ENCODE measurements around the gene XPR1. TPM values are rescaled to one million over a fixed set of nuclear protein-coding genes. Genes with fewer than 3 reads are reported as not detected.
"Not testable (repeated sequence)": the region's sequence is repeated elsewhere in the genome, so short reads cannot be mapped to it uniquely, and the experiment has no call there.

XPR1 gene
- total and polyA plus RNA-seq, 2 donors (not counting 3 experiments of a cell fraction or from before 2014, with no cell fraction given), result 23.9 to 26.7 TPM

- H3K9me1 ChIP-seq (replicated peaks; ENCODE audit: control insufficient read depth, extremely low read depth, insufficient read depth, low read length), result no peaks in the 10 kb centered on the region
- H4K20me1 ChIP-seq (replicated peaks; ENCODE audit: control insufficient read depth, extremely low read depth, insufficient read depth, low read length), result no peaks in the 10 kb centered on the region
- no peak overlapping the region for H3K4me2 ChIP-seq (ENCODE audit: insufficient read depth, low read length)
- no peak overlapping the region for H3K27ac ChIP-seq (ENCODE audit: insufficient read depth, low read depth, low read length)
- intact Hi-C loops (cut with micrococcal nuclease), result no loop called here
- dilution Hi-C loops (cut with MboI; ENCODE audit: extremely low pct_ligation_motif_present, low sequenced_read_pairs), result no loop called here
- no peak overlapping the region for H2AFZ ChIP-seq (ENCODE audit: low read depth, low read length)
- CTCF ChIA-PET, result interaction anchor here (0.9 to 1.5 kb wide), 2 partner anchors 9 to 10 kb away, joined by 3 to 4 read pairs; no protein-coding TSS in a partner anchor
- no peak for TF ChIP-seq FOS (IDR thresholded peaks at IDR 0.05; ENCODE audit: borderline replicate concordance, insufficient read depth, low read length)
- no peak for TF ChIP-seq GATA2 (IDR thresholded peaks at IDR 0.05; ENCODE audit: insufficient read depth, insufficient read length, low read depth, low read length)
- H3K9me3 ChIP-seq (replicated peaks; ENCODE audit: control insufficient read depth, insufficient read depth, low read length), result no peaks in the 10 kb centered on the region
- H3K36me3 ChIP-seq (ENCODE audit: control insufficient read depth in 2 of 2, extremely low read depth in 1 of 2, insufficient read depth in 2 of 2, low read length in 2 of 2), result no peaks in the 10 kb centered on the region
- no TSS peak for BruUV-seq (replicated peaks)
- DNase-seq (ENCODE audit: low read depth, low spot score), result no peak
- POLR2A ChIA-PET, result no interaction called here
- no peak overlapping the region for H3K4me3 ChIP-seq (replicated peaks in 1 of 3; ENCODE audit: insufficient read depth in 1 of 3, low read depth in 1 of 3, low read length in 3 of 3)
- H3K4me1 ChIP-seq (ENCODE audit: control insufficient read depth, extremely low read depth, insufficient read depth, low read length), result peaks cover 11% of the 10 kb centered on the region
- no peaks in the 10 kb centered on the region for H3K79me2 ChIP-seq (ENCODE audit: control insufficient read depth, insufficient read depth, low read length)
- FAIRE-seq, result no peak
- no peak overlapping the region for H3K9ac ChIP-seq (replicated peaks; ENCODE audit: extremely low read depth, insufficient read depth, low read length)
- no peaks in the 10 kb centered on the region for H3K27me3 ChIP-seq (ENCODE audit: control insufficient read depth in 2 of 2, insufficient read depth in 2 of 2, low read length in 2 of 2)
Observed at GRCh38 chr1:180787628-180788307, 155.9 kb downstream of the XPR1 start.

- DNase-seq (ENCODE audit: low read depth, low spot score) (no peak), FAIRE-seq (no peak)
- ChIA-PET CTCF (no interaction called here), POLR2A (no interaction called here)
- no peak overlapping the region for H3K27ac ChIP-seq (ENCODE audit: insufficient read depth, low read depth, low read length)
- H3K79me2 ChIP-seq (ENCODE audit: control insufficient read depth, insufficient read depth, low read length), result no peaks in the 10 kb centered on the region
- dilution Hi-C loops (cut with MboI; ENCODE audit: extremely low pct_ligation_motif_present, low sequenced_read_pairs) (no loop called here), intact Hi-C loops (cut with micrococcal nuclease) (no loop called here)
- H3K4me3 ChIP-seq (replicated peaks in 1 of 3; ENCODE audit: insufficient read depth in 1 of 3, low read depth in 1 of 3, low read length in 3 of 3), result no peak overlapping the region
- H3K4me2 ChIP-seq (ENCODE audit: insufficient read depth, low read length), result no peak overlapping the region
- no peak overlapping the region for H2AFZ ChIP-seq (ENCODE audit: low read depth, low read length)
- no TSS peak for BruUV-seq (replicated peaks)
- H3K9me1 ChIP-seq (replicated peaks; ENCODE audit: control insufficient read depth, extremely low read depth, insufficient read depth, low read length), result no peaks in the 10 kb centered on the region
- H4K20me1 ChIP-seq (replicated peaks; ENCODE audit: control insufficient read depth, extremely low read depth, insufficient read depth, low read length), result no peaks in the 10 kb centered on the region
- peaks cover 16% of the 10 kb centered on the region for H3K4me1 ChIP-seq (ENCODE audit: control insufficient read depth, extremely low read depth, insufficient read depth, low read length)
- H3K9me3 ChIP-seq (replicated peaks; ENCODE audit: control insufficient read depth, insufficient read depth, low read length), result no peaks in the 10 kb centered on the region
- no peak for TF ChIP-seq POLR2AphosphoS5 (IDR thresholded peaks at IDR 0.05; ENCODE audit: insufficient read depth, low read depth, low read length)
- H3K9ac ChIP-seq (replicated peaks; ENCODE audit: extremely low read depth, insufficient read depth, low read length), result no peak overlapping the region
- H3K27me3 ChIP-seq (ENCODE audit: control insufficient read depth in 2 of 2, insufficient read depth in 2 of 2, low read length in 2 of 2), result no peaks in the 10 kb centered on the region
- H3K36me3 ChIP-seq (ENCODE audit: control insufficient read depth in 2 of 2, extremely low read depth in 1 of 2, insufficient read depth in 2 of 2, low read length in 2 of 2), result no peaks in the 10 kb centered on the region
Observed at GRCh38 chr1:180789460-180789859, 157.6 kb downstream of the XPR1 start.

GRCh38 chr1:180791152-180791551 is 159.3 kb downstream of the XPR1 start:
- CTCF ChIA-PET, result interaction anchor here (0.6 to 1.4 kb wide), 4 partner anchors 13 to 374 kb away, joined by 3 read pairs; no protein-coding TSS in a partner anchor
- H3K9ac ChIP-seq (replicated peaks; ENCODE audit: extremely low read depth, insufficient read depth, low read length); H3K9me1 ChIP-seq (replicated peaks; ENCODE audit: control insufficient read depth, extremely low read depth, insufficient read depth, low read length); H2AFZ ChIP-seq (ENCODE audit: low read depth, low read length); DNase-seq (ENCODE audit: low read depth, low spot score); H3K27ac ChIP-seq (ENCODE audit: insufficient read depth, low read depth, low read length); H3K27me3 ChIP-seq (ENCODE audit: control insufficient read depth in 2 of 2, insufficient read depth in 2 of 2, low read length in 2 of 2); H3K4me2 ChIP-seq (ENCODE audit: insufficient read depth, low read length); H4K20me1 ChIP-seq (replicated peaks; ENCODE audit: control insufficient read depth, extremely low read depth, insufficient read depth, low read length); H3K4me3 ChIP-seq (replicated peaks in 1 of 3; ENCODE audit: insufficient read depth in 1 of 3, low read depth in 1 of 3, low read length in 3 of 3); H3K79me2 ChIP-seq (ENCODE audit: control insufficient read depth, insufficient read depth, low read length); H3K9me3 ChIP-seq (replicated peaks; ENCODE audit: control insufficient read depth, insufficient read depth, low read length); BruUV-seq (replicated peaks); H3K36me3 ChIP-seq (ENCODE audit: control insufficient read depth in 2 of 2, extremely low read depth in 1 of 2, insufficient read depth in 2 of 2, low read length in 2 of 2); POLR2A ChIA-PET; dilution Hi-C loops (cut with MboI; ENCODE audit: extremely low pct_ligation_motif_present, low sequenced_read_pairs); FAIRE-seq: not testable (repeated sequence)
- intact Hi-C loops (cut with micrococcal nuclease), result loop anchor here (5.0 kb wide), 2 partner anchors 61 to 159 kb away; partner anchors contain the start of gene XPR1
- peaks cover 16% of the 10 kb centered on the region for H3K4me1 ChIP-seq (ENCODE audit: control insufficient read depth, extremely low read depth, insufficient read depth, low read length)

Measured in endothelial cell of umbilical vein (primary cell).